Measurements from ENCODE around the gene PSG3.
A peak's percentile ranks its signal among the peaks of the same experiment; 100 is the strongest.
"Not testable (repeated sequence)": the region's sequence is repeated elsewhere in the genome, so short reads cannot be mapped to it uniquely, and the experiment has no call there.

Gene PSG3

DNA sequence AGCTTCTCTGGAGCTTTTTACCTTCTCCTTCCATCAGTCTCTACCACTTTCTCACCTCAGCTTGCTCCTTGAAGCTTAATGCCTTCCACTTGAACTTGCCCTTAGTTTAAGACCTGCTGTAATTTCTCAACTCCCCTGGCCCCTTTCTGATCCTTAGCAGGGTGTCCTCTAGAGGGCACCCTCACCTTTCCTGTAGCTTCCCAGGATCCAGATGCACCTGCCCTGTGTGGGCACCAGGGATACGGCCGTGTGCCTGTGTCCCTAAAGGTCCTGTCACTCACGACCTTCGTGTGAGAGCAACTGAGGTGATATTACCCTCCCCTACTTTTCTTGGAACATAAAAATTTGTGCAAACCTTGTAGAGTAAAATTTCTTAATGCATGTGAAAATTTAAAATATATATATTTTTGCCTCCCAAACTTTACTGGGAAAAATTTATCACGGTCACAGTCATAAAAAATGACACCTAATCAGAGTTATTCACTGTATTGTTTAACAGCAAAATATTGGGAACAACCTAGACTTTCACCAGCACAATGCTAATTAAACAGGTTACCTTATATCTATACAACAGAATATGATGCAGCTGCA lies 46.4 kb downstream of the PSG3 start:
- DNase-seq = peak; percentile 60

DNA sequence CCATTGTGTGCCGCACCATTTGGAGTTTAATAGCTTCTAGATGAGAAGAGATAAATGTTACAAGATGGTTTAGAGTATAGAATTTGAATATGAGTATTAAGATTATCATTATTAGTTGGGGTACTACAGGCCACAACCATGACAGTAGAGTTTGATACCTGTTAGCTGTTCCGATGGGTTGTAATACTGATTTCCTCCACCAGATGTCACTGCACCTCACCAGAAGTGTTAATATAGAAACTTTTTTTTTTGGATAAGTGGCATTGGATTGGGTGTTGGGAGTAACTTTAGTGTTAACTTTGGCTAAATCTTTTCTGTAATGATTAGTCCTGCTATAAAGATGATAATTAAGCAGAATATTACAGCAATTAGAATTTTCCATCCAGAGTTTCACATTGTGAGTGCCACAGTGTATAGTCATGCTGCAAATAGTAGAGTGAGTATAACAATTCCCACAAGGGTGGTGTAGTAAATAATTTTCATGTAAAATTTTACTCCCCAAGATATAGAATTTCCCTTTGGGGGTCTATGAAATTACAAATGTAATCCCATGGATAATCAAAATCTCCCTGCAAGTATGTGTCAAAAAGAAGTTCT lies 56.3 kb downstream of the PSG3 start:
- DNase-seq = peak; percentile 45

DNA sequence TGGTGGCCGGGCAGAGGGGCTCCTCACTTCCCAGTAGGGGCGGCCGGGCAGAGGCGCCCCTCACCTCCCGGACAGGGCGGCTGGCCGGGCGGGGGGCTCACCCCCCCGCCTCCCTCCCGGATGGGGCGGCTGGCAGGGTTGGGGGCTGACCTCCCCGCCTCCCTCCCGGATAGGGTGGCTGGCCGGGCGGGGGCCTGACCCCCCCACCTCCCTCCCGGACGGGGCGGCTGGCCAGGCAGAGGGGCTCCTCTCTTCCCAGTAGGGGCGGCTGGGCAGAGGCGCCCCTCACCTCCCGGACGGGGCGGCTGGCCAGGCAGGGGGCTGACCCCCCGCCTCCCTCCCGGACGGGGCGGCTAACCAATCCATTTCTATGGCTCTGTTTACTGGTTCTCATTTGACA lies 64.0 kb downstream of the PSG3 start:
- DNase-seq = not testable (repeated sequence)

DNA sequence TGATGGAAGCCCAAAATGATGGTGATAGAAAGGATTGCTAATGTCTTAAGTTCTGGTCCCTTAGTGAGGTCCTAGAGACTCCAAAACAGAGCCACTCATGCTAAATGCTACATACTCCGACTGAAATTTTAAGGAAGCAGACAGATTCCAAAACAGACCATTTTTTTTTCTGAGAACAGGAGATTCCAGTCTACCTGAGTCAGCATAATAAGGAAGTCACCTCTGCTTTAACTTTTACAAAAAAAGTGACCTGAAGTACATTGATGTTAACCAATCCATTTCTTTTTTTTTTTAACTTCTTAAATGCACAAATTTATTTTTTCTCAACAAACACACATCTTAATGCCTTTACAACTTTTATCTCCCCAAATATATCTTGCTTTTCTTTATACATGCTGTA lies 65.7 kb downstream of the PSG3 start:
- not testable (repeated sequence) for DNase-seq

Data from NCI-H82 (cell line).